Adrenal gland (tissue), 12 donors: ENCODE data around the gene ANKS1A. TPM values are rescaled to one million over a fixed set of nuclear protein-coding genes. Genes with fewer than 3 reads are reported as not detected.

Experiments
- DNase-seq, 7 donors: peaks; one replicate each; pipeline ENCODE4 v3.0.0-alpha.2; 2019 to 2020
- H3K27ac ChIP-seq, 5 donors: fragments of 200-600 bp; sonication (generic) in 4 of 5; 1 replicate in 3 of 5; 2 replicates in 2 of 5; pipeline versions ENCODE4 v1.5.1 to v1.8.0; 2016 to 2020; ENCODE audit warnings: mild to moderate bottlenecking in 1 of 5
- H3K27me3 ChIP-seq: fragments of 200-600 bp; 2 replicates; pipeline ENCODE4 v1.8.0; 2021
- H3K36me3 ChIP-seq, 2 donors: fragments of 200-600 bp; replicated peaks in 1 of 2; 1 replicate in 1 of 2; 2 replicates in 1 of 2; pipeline versions ENCODE4 v1.5.1 to v1.8.0; 2018 to 2022
- H3K4me1 ChIP-seq, 2 donors: fragments of 200-600 bp; replicated peaks in 1 of 2; 1 replicate in 1 of 2; 2 replicates in 1 of 2; pipeline versions ENCODE4 v1.5.1 to v1.8.0; 2018 to 2021
- H3K4me3 ChIP-seq, 4 donors: fragments of 200-600 bp; sonication (generic) in 3 of 4; one replicate each; pipeline ENCODE4 v1.5.1; 2016 to 2018
- H3K9me3 ChIP-seq, 3 donors: fragments of 200-600 bp; sonication (generic) in 1 of 3; replicated peaks in 1 of 3; 1 replicate in 2 of 3; 2 replicates in 1 of 3; pipeline versions ENCODE4 v1.5.1 to v1.8.0; 2016 to 2021
- CTCF ChIP-seq, 6 experiments: fragments of 450-650 bp in 4 of 6; fragments of 200-600 bp in 2 of 6; sonication (generic) in 1 of 6; IDR thresholded peaks; 1 replicate in 5 of 6; 2 replicates in 1 of 6; pipeline versions ENCODE4 v1.5.1 to v1.8.0; 2016 to 2021; ENCODE audit warnings: antibody characterized with exemption in 6 of 6, mild to moderate bottlenecking in 2 of 6, moderate library complexity in 1 of 6
- POLR2A ChIP-seq, 2 donors: fragments of 450-650 bp; IDR thresholded peaks; one replicate each; pipeline ENCODE4 v1.6.1; 2017; ENCODE audit warnings: antibody characterized with exemption in 2 of 2, mild to moderate bottlenecking in 2 of 2, moderate library complexity in 1 of 2
- WGBS, 4 donors: extraction: QIAGEN DNeasy Blood & Tissue Kit in 2 of 4; methylation state at CpG; one replicate each; pipeline versions ENCODE4 v1.1.5 to v1.1.7; 2013 to 2017; 5-methylcytosine and 5-hydroxymethylcytosine counted together
- intact Hi-C, 2 donors: fragments of 100-400 bp; cut with DNase I; formaldehyde crosslinking; loops; one replicate each; pipeline versions ENCODE4 v1.14.1 to v1.15.0; 2022 to 2023
- polyA plus RNA-seq, 3 donors: library from polyadenylated mRNA; stranded (reverse); fragments of 200-250 nt in 2 of 3; fragments of 350-450 nt in 1 of 3; fragmentation: Illumina TruSeq in 1 of 3; extraction: RNeasy Lipid Tissue Mini Kit (QIAGEN cat#74804) in 1 of 3; gene quantifications; one replicate each; pipeline ENCODE4 v1.2.3, GENCODE V29; 2013 to 2014
- total RNA-seq, 9 donors: library from RNA; depleted of rRNA in 4 of 9; stranded (reverse); fragments of >200 nt in 4 of 9; fragments of 120-200 nt in 1 of 9; fragmentation: NEBNext Ultra II Directional in 1 of 9; extraction: Animal tissue kit (Norgen Biotek cat#: 25700) in 1 of 9; gene quantifications; one replicate each; pipeline versions ENCODE4 v1.1.0 to v1.2.4, GENCODE V29; 2013 to 2023
- donor health status: healthy with polysubstance abuse.
- donor health status: Bipolar disorder and iron deficiency.
- donor health status: DM: yes; HTN: yes; CAD: no.
- donor health status: DM: no; HTN: no; CAD: no.
- donor health status: DM: no; HTN: no; CAD: no.
- donor health status: DM: yes; HTN: yes; CAD: no.

The ANKS1A gene
- total and polyA plus RNA-seq, 12 donors = 11.7 to 68.0 (median 42.4) TPM

- DNase-seq = peak in 1 of 7 donors; percentile 30
- no peak overlapping the region for H3K4me3 ChIP-seq
- no peaks in the 10 kb centered on the region for H3K27me3 ChIP-seq
- H3K4me1 ChIP-seq = peaks cover 15 to 42% of the 10 kb centered on the region in 2 donors
- H3K27ac ChIP-seq = no peak overlapping the region
- H3K9me3 ChIP-seq = no peaks in the 10 kb centered on the region
- peaks cover 0 to 5% of the 10 kb centered on the region in 2 donors for H3K36me3 ChIP-seq
- intact Hi-C loops = no loop called here
- WGBS, 4 donors = 76 to 78% (median 77%) methylated on average over 7 to 8 of the region's 8 CpGs
- no peak for TF ChIP-seq CTCF (IDR thresholded peaks at IDR 0.05)
- no peak for TF ChIP-seq POLR2A (IDR thresholded peaks at IDR 0.05)
Measured at GRCh38 chr6:35036828-35037663, 148.0 kb downstream of the ANKS1A start.

GRCh38 chr6:35037664-35038038 is 148.6 kb downstream of the ANKS1A start:
- no peak overlapping the region for H3K4me3 ChIP-seq
- intact Hi-C loops = no loop called here
- no peak overlapping the region for H3K27ac ChIP-seq
- peaks cover 0 to 6% of the 10 kb centered on the region in 2 donors for H3K36me3 ChIP-seq
- H3K9me3 ChIP-seq = no peaks in the 10 kb centered on the region
- H3K4me1 ChIP-seq = peaks cover 15 to 48% of the 10 kb centered on the region in 2 donors
- H3K27me3 ChIP-seq = no peaks in the 10 kb centered on the region
- DNase-seq = no peak
- no peak for TF ChIP-seq CTCF (IDR thresholded peaks at IDR 0.05)
- WGBS, 4 donors = 87 to 95% (median 93%) methylated on average over 2 of the region's 2 CpGs

GRCh38 chr6:35038076-35038475 is 149.0 kb downstream of the ANKS1A start:
- no peak overlapping the region for H3K27ac ChIP-seq
- TF ChIP-seq POLR2A (IDR thresholded peaks at IDR 0.05) (no peak), CTCF (IDR thresholded peaks at IDR 0.05) (no peak)
- intact Hi-C loops = no loop called here
- H3K4me3 ChIP-seq = no peak overlapping the region
- WGBS, 4 donors = 92 to 96% (median 95%) methylated on average over 5 of the region's 5 CpGs
- H3K9me3 ChIP-seq = no peaks in the 10 kb centered on the region
- peaks cover 15 to 53% of the 10 kb centered on the region in 2 donors for H3K4me1 ChIP-seq
- no peaks in the 10 kb centered on the region for H3K27me3 ChIP-seq
- peaks cover 0 to 6% of the 10 kb centered on the region in 2 donors for H3K36me3 ChIP-seq
- no peak for DNase-seq

GRCh38 chr6:35040398-35040797 is 151.3 kb downstream of the ANKS1A start:
- intact Hi-C loops = no loop called here
- Histone ChIP-seq H3K36me3 (peaks cover 0 to 6% of the 10 kb centered on the region in 2 donors), H3K4me3 (no peak overlapping the region), H3K27ac (peak overlapping the region in 1 of 5 donors; percentile 3), H3K9me3 (no peaks in the 10 kb centered on the region), H3K27me3 (no peaks in the 10 kb centered on the region), H3K4me1 (peaks cover 12 to 55% of the 10 kb centered on the region in 2 donors)
- WGBS, 4 donors = 80 to 97% (median 90%) methylated on average over 1 of the region's 1 CpG
- TF ChIP-seq CTCF (IDR thresholded peaks at IDR 0.05) = no peak
- no peak for TF ChIP-seq POLR2A (IDR thresholded peaks at IDR 0.05)
- no peak for DNase-seq
